Lung (tissue), 16 donors: Measurements from ENCODE around the gene OLFML1. TPM values are rescaled to one million over a fixed set of nuclear protein-coding genes. Genes with fewer than 3 reads are reported as not detected.

ENCODE experiments used
- ATAC-seq: fragments of 200-7000 bp; cut with Tn5 transposase; one replicate; pipeline ENCODE4 v1.9.1; 2020; ENCODE audit warnings: moderate number of reproducible peaks; ENCODE audit not compliant: insufficient read depth, low FRiP score
- DNase-seq, 3 donors: peaks; one replicate each; pipeline ENCODE4 v3.0.0-alpha.2; 2013 to 2017
- H3K27ac ChIP-seq, 2 donors: one replicate each; pipeline ENCODE4 v1.5.1; 2013; ENCODE audit warnings: mild to moderate bottlenecking in 2 of 2, moderate library complexity in 2 of 2, control low read depth in 1 of 2, inconsistent platforms in 1 of 2, low read depth in 1 of 2, low read length in 1 of 2
- H3K27me3 ChIP-seq, 3 donors: one replicate each; pipeline ENCODE4 v1.5.1; 2013; ENCODE audit warnings: low read length in 2 of 3; ENCODE audit not compliant: control insufficient read depth in 3 of 3, insufficient read depth in 3 of 3
- H3K36me3 ChIP-seq, 4 donors: one replicate each; pipeline ENCODE4 v1.5.1; 2013; ENCODE audit warnings: low read length in 4 of 4, mild to moderate bottlenecking in 1 of 4, moderate library complexity in 1 of 4; ENCODE audit not compliant: control insufficient read depth in 4 of 4, insufficient read depth in 4 of 4
- H3K4me1 ChIP-seq, 5 donors: one replicate each; pipeline ENCODE4 v1.5.1; 2013; ENCODE audit warnings: low read length in 5 of 5, mild to moderate bottlenecking in 2 of 5, moderate library complexity in 1 of 5; ENCODE audit not compliant: control insufficient read depth in 5 of 5, insufficient read depth in 5 of 5
- H3K4me3 ChIP-seq: one replicate; pipeline ENCODE4 v1.5.1; 2013; ENCODE audit warnings: mild to moderate bottlenecking, control low read depth, moderate library complexity
- H3K9ac ChIP-seq, 2 donors: one replicate each; pipeline ENCODE4 v1.5.1; 2013; ENCODE audit warnings: low read length in 2 of 2, control low read depth in 1 of 2; ENCODE audit not compliant: insufficient read depth in 1 of 2
- H3K9me3 ChIP-seq, 4 donors: one replicate each; pipeline ENCODE4 v1.5.1; 2013; ENCODE audit warnings: low read length in 3 of 4, mild to moderate bottlenecking in 1 of 4, moderate library complexity in 1 of 4; ENCODE audit not compliant: control insufficient read depth in 4 of 4, insufficient read depth in 3 of 4
- WGBS, 2 donors: extraction: QIAGEN DNeasy Blood & Tissue Kit; methylation state at CpG; one replicate each; pipeline ENCODE4 v1.1.7; 2013; 5-methylcytosine and 5-hydroxymethylcytosine counted together
- long read RNA-seq, 5 donors: transcript quantifications; one replicate each; lab custom pipeline, GENCODE V29; 2026
- polyA plus RNA-seq, 2 donors: library from polyadenylated mRNA; stranded (reverse); fragments of 200-250 nt; gene quantifications; one replicate each; pipeline ENCODE4 v1.2.1, GENCODE V29; 2013
- total RNA-seq, 2 donors: library from RNA; depleted of rRNA in 1 of 2; stranded (reverse); fragments of >200 nt in 1 of 2; gene quantifications; one replicate each; pipeline ENCODE4 v1.2.1, GENCODE V29; 2014 to 2021
- TF ChIP-seq, protein P1 (sequence below): IDR thresholded peaks from 2 replicates; pipeline ENCODE4 v1.5.1; 2012; ENCODE audit warnings: mild to moderate bottlenecking; ENCODE audit errors: control extremely low read depth, extremely low read depth
- donor health status: control.
- donor health status: control.
- donor health status: Bipolar disorder and iron deficiency.
- donor health status: healthy.
- donor health status: DM: yes; HTN: yes; CAD: no.

Gene OLFML1
- total RNA-seq: 10 to 100 TPM; 14.9 to 28.1 TPM
- polyA plus RNA-seq: 1 to 10 TPM; 2.6 to 4.0 TPM
- long read RNA-seq, donor 1, transcript OLFML1-202 (2 exons, 1,318 nt): minor isoform, 5 of 43 reads
- long read RNA-seq, donor 1, transcript OLFML1-204 (4 exons, 1,620 nt): minor isoform, 7 of 43 reads
- long read RNA-seq, donor 1, transcript OLFML1-201 (3 exons, 2,792 nt): major isoform, 22 of 43 reads
- long read RNA-seq, donor 1, partial matches to known transcripts: 9 of 43 reads
- long read RNA-seq, donor 1, other reads (novel, unspliced or antisense): 0 of 43 reads
- long read RNA-seq, donor 2, partial matches to known transcripts: 0 of 5 reads
- long read RNA-seq, donor 2, other reads (novel, unspliced or antisense): 0 of 5 reads
- long read RNA-seq, donor 3, partial matches to known transcripts: 0 of 10 reads
- long read RNA-seq, donor 3, other reads (novel, unspliced or antisense): 0 of 10 reads
- long read RNA-seq, donor 4, partial matches to known transcripts: 0 of 8 reads
- long read RNA-seq, donor 4, other reads (novel, unspliced or antisense): 0 of 8 reads
- long read RNA-seq, donor 5, transcript OLFML1-201 (3 exons, 2,792 nt): major isoform, 9 of 19 reads
- long read RNA-seq, donor 5, partial matches to known transcripts: 5 of 19 reads
- long read RNA-seq, donor 5, other reads (novel, unspliced or antisense): 0 of 19 reads

DNA sequence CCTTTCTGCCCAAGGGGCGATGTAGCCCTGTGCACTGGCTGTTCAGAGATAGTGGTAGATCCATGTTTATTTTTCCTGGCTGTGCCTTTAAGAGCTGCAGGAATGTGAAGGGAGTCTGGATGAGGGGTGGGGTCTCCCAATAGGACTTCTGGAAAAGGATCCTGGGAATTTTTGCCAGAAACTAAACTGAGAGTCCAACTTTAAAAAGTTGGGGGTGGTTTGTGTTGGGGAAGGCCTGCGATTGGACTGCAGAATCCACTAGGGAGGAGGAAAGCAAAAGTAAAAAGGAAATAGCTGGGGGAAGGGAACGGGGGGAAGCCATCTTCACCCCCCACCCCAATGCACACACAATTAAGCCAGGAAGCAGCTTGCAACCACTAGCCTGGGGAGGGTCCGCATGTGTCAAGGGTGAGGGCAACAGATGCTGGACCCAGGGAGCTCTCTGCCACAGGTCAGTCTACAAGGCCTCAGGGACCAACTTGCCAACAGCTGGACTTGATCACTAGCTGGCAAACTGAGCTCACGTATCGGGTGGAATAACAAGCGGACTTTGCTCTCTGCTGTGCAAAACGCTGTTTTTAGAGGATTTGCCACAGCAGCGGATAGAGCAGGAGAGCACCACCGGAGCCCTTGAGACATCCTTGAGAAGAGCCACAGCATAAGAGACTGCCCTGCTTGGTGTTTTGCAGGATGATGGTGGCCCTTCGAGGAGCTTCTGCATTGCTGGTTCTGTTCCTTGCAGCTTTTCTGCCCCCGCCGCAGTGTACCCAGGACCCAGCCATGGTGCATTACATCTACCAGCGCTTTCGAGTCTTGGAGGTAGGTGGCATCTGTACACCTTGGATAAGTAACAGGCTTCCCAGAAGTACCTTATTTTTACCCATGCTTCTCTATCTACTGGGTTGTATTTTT is at the start of gene OLFML1:
OLFML1 (plus strand) TSS at position 321 of the 912 bp plus-strand sequence; CDS start at position 691, 370 bp downstream.
- Histone ChIP-seq H3K9me3 (peaks cover 0 to 1% (median 0%) of the 10 kb centered on the region in 4 donors), H3K9ac (peak within 1 kb of the TSS in 1 of 2 donors; percentile 86), H3K27me3 (peaks cover 0 to 4% (median under 1%) of the 10 kb centered on the region in 3 donors), H3K36me3 (peaks cover 0 to 19% (median 2%) of the 10 kb centered on the region in 4 donors), H3K4me1 (peaks cover 0 to 22% (median 4%) of the 10 kb centered on the region in 5 donors), H3K27ac (peak within 1 kb of the TSS in 1 of 2 donors; percentile 65), H3K4me3 (peak within 1 kb of the TSS; percentile 39)
- TF ChIP-seq, protein P1, sequence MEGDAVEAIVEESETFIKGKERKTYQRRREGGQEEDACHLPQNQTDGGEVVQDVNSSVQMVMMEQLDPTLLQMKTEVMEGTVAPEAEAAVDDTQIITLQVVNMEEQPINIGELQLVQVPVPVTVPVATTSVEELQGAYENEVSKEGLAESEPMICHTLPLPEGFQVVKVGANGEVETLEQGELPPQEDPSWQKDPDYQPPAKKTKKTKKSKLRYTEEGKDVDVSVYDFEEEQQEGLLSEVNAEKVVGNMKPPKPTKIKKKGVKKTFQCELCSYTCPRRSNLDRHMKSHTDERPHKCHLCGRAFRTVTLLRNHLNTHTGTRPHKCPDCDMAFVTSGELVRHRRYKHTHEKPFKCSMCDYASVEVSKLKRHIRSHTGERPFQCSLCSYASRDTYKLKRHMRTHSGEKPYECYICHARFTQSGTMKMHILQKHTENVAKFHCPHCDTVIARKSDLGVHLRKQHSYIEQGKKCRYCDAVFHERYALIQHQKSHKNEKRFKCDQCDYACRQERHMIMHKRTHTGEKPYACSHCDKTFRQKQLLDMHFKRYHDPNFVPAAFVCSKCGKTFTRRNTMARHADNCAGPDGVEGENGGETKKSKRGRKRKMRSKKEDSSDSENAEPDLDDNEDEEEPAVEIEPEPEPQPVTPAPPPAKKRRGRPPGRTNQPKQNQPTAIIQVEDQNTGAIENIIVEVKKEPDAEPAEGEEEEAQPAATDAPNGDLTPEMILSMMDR: no peak
- no peak for ATAC-seq
- 63 to 75% methylated on average over 15 of the region's 15 CpGs for WGBS, 2 donors
- DNase-seq: peak; percentile 66 to 94 (median 93)

DNA sequence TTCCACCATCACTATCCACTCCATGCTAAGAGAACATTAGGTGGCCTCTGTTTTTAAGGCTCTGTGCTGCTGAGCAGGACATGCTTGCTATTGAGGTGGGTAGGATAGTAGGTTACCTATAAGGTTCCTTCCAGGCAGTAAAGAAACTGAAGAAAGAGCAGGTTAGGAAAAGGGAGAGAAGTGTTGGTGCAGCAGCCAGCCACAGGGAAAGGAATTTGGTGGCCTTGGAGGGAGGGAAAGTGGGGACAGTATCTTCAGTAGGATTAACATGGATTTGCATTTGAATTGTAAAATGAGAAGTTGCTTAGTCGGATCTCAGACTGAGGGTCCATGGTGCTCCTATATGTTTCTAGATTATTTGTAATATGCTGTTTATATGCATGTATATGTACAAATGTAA is 49.2 kb upstream of the OLFML1 start:
- WGBS, 2 donors: 71 to 79% methylated on average over 1 of the region's 1 CpG
- no peak for ATAC-seq

DNA sequence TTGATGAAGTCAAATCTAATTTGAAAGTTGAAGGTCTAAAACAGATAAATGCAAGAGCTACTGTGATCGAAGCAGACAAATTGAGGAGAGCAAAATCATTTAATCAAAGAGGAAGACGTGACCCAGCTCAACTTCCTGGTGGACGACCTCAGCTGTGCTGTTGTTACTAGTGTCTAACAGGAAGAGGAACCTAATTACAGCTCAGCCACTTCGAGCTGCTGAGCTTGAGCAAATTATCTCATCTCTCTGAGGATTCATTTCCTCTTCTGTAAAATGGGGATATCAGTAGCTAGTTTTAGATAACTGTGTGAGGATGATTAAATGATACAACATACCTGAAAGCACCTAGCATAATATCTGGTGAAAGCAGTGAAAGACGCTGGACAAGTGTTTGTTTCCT is 48.6 kb upstream of the OLFML1 start:
- WGBS, 2 donors: 17 to 27% methylated on average over 5 of the region's 5 CpGs
- Histone ChIP-seq H3K27ac (no peak overlapping the region), H3K27me3 (peaks cover 0 to 3% (median 0%) of the 10 kb centered on the region in 3 donors), H3K36me3 (no peaks in the 10 kb centered on the region), H3K4me1 (no peaks in the 10 kb centered on the region), H3K4me3 (no peak overlapping the region), H3K9ac (no peak overlapping the region), H3K9me3 (peaks cover 0 to 1% (median 0%) of the 10 kb centered on the region in 4 donors)
- DNase-seq (peak in 1 of 3 donors; percentile 12), ATAC-seq (peak; percentile 66)
- TF ChIP-seq, protein P1: no peak

More for the DNA sequence above, 49.2 kb upstream of the OLFML1 start:
- no peaks in the 10 kb centered on the region for H3K4me1 ChIP-seq
- TF ChIP-seq, protein P1: no peak
- H3K9ac ChIP-seq: no peak overlapping the region
- no peaks in the 10 kb centered on the region for H3K36me3 ChIP-seq
- peaks cover 0 to 5% (median 0%) of the 10 kb centered on the region in 4 donors for H3K9me3 ChIP-seq
- no peak overlapping the region for H3K4me3 ChIP-seq
- H3K27me3 ChIP-seq: peaks cover 0 to 3% (median 0%) of the 10 kb centered on the region in 3 donors
- no peak overlapping the region for H3K27ac ChIP-seq
- no peak for DNase-seq
